ENCODE measurements around the gene TNFAIP2. TPM values are rescaled to one million over a fixed set of nuclear protein-coding genes. Genes with fewer than 3 reads are reported as not detected.
"Not testable (repeated sequence)": the region's sequence is repeated elsewhere in the genome, so short reads cannot be mapped to it uniquely, and the experiment has no call there.

Gene TNFAIP2
- polyA plus RNA-seq, 3 donors: 24.6 to 405 (median 266) TPM

DNA sequence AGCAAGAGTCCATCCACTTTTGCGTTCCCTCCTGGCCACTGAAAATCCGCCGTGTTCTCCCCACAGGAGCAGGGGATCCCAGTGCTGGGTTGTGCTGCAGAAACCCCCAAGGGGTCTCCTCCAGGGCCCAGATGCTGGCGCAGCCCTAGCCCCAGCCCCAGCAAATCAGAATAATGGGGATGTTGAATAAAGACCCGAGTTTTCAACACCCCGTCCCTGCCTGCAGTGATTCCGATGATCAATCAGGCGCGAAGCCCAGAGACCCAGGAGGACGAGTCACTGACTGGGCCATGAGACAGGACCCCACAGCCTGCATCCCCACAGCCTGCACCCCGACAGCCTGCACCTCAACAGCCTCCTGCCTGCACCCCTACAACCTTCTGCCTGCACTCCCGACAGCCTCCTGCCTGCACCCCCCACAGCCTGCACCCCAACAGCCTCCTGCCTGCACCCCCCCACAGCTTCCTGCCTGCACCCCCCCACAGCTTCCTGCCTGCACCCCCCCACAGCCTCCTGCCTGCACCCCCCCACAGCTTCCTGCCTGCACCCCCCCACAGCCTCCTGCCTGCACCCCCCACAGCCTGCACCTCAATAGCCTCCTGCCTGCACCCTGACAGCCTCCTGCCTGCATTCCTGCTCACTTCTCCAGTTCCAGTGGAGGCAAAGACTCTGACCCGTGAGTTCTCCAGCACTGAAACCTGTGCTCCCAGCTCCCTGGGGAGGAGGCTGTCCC lies 37.2 kb downstream of the TNFAIP2 start:
- H3K27ac ChIP-seq (ENCODE audit: low read depth, low read length): no peak overlapping the region
- 88 to 93% (median 90%) methylated on average over 13 of the region's 13 CpGs for WGBS, 3 donors

DNA sequence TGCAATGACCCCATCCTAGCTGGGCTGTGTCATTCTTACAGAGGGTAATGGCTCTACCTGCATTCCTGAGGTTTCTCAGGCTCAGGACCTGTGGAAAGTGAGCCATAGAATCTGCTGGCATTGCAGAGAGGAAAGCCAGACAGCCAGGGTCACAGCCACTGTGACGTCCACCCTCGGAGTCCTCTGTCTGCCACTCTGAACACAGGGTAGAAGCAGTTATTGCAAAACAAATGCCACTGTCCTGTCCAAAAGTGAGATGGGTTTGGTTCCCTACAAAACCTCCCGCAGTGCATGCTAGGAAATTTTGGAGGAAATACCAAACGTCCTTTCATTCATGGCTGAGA lies 37.8 kb downstream of the TNFAIP2 start:
- WGBS, 3 donors: 48 to 74% (median 50%) methylated on average over 4 of the region's 4 CpGs
- no peak overlapping the region for H3K27ac ChIP-seq (ENCODE audit: low read depth, low read length)

DNA sequence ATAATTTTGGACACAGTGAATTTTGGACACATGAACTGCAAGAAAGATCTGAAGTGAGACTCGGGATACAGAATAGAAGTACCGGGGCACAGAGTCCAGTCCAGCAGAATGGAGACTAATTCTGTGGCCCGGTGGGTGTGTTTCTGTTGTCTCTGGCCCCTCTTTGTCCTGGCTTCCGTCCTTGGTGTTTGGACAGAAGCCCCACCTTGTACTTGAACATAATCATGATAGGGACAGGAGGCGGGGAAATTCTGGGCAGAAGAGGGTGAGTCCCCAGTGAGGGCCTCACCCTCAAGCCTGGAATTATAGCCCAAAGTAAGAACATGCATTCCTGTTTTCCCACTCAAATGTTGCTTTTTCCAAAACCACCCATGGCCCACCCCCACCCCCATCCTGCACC lies 39.9 kb downstream of the TNFAIP2 start:
- 74 to 85% (median 84%) methylated on average over 5 of the region's 5 CpGs for WGBS, 3 donors

DNA sequence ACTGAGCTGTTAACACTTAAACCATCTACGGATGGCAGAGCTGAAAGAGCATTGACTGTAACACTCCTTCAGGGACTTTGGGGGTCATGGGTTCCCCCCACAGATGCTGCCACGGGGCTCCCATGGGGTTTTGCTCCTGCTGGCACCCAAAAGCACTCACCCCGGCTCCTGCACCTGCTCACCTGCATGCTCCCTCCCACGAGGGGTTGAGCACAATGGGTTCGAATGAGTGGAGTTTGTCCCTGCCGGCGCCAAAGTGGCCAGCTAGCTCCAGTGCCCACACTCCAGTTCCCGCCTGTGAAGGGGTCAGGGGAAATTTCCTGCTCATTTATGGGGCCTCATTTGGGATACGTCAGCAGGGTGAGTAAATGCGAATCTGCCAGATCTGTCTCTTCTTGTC lies 40.7 kb downstream of the TNFAIP2 start:
- 65 to 79% (median 69%) methylated on average over 10 of the region's 10 CpGs for WGBS, 3 donors
- no peak overlapping the region for H3K27ac ChIP-seq (ENCODE audit: low read depth, low read length)

More for the DNA sequence above, 39.9 kb downstream of the TNFAIP2 start:
- H3K27ac ChIP-seq (ENCODE audit: low read depth, low read length): no peak overlapping the region

DNA sequence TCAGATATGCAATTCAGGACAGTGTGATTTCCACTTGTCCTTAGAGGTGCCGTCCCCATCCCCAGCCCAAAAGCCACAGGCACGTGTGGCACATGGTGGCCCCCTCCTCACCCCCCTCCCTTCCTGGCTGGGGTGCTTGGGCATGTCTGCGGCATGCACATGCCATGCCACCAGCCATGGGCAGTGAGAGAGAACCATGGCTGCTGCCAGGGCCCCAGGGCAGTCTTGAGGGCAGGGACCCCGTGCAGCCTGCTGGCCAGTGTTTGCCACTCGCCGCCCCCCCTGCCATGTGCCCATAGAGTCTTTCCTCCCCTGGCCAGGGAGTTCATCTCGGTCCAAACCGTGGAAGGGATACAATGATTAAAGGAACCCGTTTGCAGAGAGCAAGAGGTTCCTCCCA lies 41.5 kb downstream of the TNFAIP2 start:
- H3K27ac ChIP-seq (ENCODE audit: low read depth, low read length): no peak overlapping the region
- 62 to 67% (median 64%) methylated on average over 9 of the region's 9 CpGs for WGBS, 3 donors

DNA sequence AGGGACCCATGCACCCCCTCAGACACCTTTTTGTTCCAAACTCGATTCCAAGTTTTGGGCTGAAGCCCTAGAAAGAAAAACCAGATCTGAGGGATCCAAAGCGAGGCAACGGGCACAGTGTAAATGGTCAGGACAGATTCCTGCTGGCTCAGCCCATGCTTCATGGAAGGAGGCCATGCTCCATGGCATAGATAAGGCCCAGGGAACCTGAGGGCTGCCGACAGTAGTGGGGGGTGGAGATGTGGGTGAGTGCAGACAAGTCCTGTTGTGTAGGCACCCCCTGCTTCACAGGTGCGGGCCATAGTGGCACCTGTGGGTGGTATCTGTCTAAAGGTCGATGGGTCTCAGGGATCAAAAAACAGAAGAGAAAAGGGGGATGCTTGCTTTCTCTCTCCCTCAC lies 42.1 kb downstream of the TNFAIP2 start:
- 83 to 89% (median 84%) methylated on average over 6 of the region's 6 CpGs for WGBS, 3 donors
- H3K27ac ChIP-seq (ENCODE audit: low read depth, low read length): no peak overlapping the region

DNA sequence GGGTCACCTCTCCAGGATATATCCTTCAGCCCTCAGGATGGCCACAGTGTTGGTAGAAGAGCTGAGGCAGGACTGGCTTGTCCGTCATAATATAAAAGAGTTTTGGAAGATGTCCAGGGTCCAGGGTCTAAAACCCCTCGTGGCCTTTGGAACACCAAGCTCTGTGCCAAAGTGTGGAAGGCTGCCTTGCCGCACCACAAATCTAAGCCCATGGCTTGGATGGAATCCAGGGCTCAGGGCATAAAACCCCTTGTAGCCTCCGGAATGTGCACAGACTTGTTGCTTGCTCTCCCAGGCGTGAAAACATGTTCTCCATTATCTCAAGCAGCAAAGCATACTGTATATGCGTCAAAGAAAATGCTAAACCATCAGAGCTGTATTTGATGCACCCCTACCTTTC lies 46.7 kb downstream of the TNFAIP2 start:
- 90 to 96% (median 94%) methylated on average over 6 of the region's 6 CpGs for WGBS, 3 donors

DNA sequence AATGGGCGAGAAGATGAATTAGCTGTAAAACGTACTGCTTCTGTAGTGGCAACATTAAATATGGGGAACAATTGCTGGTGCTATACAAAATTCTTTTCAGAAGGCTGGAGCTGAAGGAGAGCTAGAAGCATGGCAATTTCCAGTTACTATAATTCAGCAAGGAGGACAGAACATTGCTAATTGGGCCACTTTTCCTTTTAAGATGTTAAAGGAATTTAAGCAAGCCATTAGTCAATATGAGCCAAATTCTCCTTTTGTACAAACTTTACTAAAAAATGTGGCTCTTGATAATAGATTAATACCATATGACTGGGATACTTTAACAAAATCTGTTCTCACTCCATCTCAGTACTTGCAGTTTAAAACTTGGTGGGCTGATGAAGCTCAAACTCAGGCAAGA lies 47.9 kb downstream of the TNFAIP2 start:
- WGBS, 3 donors: 66 to 84% (median 67%) methylated on average over 2 of the region's 2 CpGs
- H3K27ac ChIP-seq (ENCODE audit: low read depth, low read length): not testable (repeated sequence)

More for the DNA sequence above, 46.7 kb downstream of the TNFAIP2 start:
- H3K27ac ChIP-seq (ENCODE audit: low read depth, low read length): no peak overlapping the region

DNA sequence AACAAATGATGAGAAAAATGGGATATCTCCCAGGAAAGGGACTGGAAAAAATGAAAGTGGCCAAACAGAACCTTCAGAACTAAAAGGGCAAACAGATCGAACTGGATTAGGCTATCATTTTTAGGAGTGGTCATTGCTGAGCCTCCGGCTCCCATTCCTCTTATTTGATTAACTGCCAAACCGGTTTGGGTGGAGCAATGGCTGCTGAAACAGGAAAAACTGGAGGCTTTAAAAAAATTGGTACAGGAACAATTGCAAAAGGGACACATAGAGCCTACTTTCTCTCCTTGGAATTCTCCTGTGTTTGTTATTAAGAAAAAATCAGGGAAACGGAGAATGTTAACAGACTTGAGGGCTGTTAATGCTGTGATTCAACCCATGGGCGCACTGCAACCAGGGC lies 49.7 kb downstream of the TNFAIP2 start:
- 71 to 75% (median 73%) methylated on average over 5 of the region's 5 CpGs for WGBS, 3 donors
- no peak overlapping the region for H3K27ac ChIP-seq (ENCODE audit: low read depth, low read length)

DNA sequence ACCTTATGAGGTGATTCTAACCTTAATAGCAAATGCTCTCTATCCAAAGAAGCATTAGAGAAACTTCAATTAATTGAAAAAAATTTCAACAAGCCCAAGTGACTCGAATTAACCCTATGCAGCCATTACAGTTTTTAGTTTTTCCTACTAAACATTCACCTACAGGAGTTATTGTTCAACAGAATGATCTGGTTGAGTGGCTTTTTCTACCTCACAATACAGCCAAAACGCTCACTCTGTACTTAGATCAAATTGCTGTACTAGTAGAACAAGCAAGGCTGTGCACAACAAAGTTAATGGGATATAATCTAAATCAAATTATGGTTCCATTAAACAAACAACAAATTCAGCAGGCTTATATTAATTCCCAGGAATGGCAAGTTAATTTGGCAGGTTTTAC lies 50.6 kb downstream of the TNFAIP2 start:
- WGBS, 3 donors: 48 to 51% (median 50%) methylated on average over 2 of the region's 2 CpGs

DNA sequence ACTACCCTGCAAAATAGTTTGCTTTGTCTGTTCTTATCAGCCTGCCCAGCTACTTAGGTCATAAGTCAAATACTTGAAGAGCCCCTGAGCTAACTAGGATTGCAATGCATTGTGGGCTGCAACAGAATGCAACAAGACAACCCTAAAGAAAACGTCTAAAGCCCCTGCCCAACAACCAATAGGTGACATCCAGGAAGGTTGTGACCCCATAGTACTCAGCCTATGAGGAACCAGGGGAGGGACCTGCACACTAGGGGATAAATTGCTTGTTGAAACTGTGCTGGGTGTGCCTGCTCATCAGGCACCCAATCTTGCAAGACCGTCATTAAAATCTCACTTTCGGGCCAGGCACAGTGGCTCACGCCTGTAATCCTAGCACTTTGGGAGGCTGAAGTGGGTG lies 52.9 kb downstream of the TNFAIP2 start:
- WGBS, 3 donors: 70 to 77% (median 76%) methylated on average over 4 of the region's 4 CpGs
- H3K27ac ChIP-seq (ENCODE audit: low read depth, low read length): not testable (repeated sequence)

More for the DNA sequence above, 50.6 kb downstream of the TNFAIP2 start:
- not testable (repeated sequence) for H3K27ac ChIP-seq (ENCODE audit: low read depth, low read length)

DNA sequence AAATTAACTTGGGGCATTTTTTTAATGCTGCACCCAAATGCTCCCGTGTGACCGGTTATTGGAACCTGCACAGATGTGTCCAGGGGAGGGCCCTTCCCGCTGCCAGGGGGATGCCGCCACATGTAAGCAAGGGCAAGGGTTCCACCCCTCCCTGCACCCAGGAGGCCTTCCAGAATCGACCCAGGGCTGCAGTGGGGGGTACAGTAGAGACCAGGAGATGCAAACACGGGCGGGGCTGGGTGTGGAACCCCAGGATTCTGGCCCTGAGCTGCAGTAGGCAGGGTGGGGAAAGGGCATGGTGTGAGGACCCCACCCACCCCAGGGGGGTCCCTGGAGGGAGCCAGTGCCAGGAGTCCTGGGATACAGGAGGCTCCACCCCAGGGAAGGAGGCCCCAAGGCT lies 54.1 kb downstream of the TNFAIP2 start:
- 67 to 92% (median 80%) methylated on average over 5 to 7 of the region's 7 CpGs for WGBS, 3 donors
- no peak overlapping the region for H3K27ac ChIP-seq (ENCODE audit: low read depth, low read length)

DNA sequence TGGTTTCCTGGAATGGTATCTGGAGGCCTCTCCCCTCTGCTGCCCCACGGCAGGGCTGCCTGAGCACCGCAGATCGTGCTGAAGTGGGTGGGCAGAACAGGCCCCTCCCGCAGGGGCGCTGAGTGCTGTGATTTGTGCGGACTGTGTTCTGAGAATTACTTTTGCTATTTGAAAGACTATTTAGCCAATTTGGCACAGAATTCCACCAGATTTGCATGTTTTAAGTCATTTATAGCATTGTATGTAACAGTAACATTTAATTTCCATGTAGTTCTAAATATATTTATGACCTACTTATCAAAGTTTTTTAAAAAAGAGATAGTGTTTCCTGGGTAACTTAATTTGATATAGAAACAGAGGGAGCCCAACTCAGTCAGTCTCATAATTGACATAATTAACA lies 55.3 kb downstream of the TNFAIP2 start:
- 75 to 86% (median 78%) methylated on average over 6 of the region's 6 CpGs for WGBS, 3 donors

DNA sequence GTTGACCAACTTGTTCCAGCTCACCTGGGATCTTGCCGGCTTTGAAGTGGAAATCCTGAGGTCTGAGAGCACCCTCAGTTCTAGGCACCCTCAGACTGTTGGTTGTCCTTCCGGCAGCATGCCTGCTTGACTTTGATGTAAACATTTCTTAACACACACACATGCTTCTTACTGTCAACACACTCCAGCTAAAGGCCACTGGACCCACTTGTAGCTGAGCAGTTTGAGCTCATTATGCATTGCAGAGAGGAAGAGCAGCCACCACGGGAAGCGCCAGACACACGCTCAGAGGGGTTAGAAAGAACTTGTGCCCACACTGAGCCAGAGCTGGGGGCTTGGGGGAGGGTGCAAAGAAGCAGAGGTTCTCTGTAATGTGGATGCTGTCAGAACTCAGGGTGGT lies 55.8 kb downstream of the TNFAIP2 start:
- 72 to 75% (median 74%) methylated on average over 5 of the region's 5 CpGs for WGBS, 3 donors
- no peak overlapping the region for H3K27ac ChIP-seq (ENCODE audit: low read depth, low read length)

More for the DNA sequence above, 55.3 kb downstream of the TNFAIP2 start:
- H3K27ac ChIP-seq (ENCODE audit: low read depth, low read length): no peak overlapping the region

DNA sequence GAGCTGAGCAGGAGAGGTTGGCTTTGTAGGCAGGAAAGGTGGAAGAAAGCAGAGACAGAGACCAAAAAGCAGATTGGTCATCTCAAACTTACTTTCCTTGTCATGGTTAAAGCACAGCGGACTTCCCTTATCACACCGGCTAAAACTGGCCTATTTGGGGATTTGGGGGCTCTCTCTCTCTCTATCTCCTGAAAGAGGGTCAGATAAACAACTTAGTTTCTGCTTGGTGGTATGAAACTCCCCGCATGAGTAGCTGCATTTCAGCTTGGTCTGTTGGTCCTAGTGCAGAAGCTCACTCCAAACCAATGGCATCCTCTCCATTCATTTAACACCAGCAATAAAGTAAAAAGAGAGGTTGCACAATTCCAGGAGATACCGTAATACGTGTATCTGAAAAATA lies 57.1 kb downstream of the TNFAIP2 start:
- H3K27ac ChIP-seq (ENCODE audit: low read depth, low read length): no peak overlapping the region
- 89 to 95% (median 91%) methylated on average over 5 of the region's 5 CpGs for WGBS, 3 donors

DNA sequence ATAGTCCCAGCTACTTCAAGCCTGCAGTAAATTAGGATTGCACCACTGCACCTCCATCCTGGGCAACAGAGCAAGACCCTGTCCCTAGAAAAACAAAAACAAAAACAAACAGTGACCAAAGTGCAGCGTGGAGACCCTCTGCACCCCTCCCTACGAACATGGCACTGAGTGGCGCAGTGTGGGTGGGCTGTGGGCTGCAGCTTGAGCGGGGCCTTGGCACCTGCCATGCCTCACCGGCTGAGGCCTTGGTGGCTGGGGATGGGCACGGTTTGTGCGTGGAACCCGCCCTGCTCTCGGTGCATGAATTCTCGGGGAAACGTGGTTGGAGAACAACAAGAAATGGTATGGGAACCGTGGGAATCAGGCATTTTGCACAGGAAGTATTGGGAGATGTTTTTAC lies 60.8 kb downstream of the TNFAIP2 start:
- WGBS, 3 donors: 84 to 89% (median 89%) methylated on average over 12 of the region's 12 CpGs
- no peak overlapping the region for H3K27ac ChIP-seq (ENCODE audit: low read depth, low read length)

DNA sequence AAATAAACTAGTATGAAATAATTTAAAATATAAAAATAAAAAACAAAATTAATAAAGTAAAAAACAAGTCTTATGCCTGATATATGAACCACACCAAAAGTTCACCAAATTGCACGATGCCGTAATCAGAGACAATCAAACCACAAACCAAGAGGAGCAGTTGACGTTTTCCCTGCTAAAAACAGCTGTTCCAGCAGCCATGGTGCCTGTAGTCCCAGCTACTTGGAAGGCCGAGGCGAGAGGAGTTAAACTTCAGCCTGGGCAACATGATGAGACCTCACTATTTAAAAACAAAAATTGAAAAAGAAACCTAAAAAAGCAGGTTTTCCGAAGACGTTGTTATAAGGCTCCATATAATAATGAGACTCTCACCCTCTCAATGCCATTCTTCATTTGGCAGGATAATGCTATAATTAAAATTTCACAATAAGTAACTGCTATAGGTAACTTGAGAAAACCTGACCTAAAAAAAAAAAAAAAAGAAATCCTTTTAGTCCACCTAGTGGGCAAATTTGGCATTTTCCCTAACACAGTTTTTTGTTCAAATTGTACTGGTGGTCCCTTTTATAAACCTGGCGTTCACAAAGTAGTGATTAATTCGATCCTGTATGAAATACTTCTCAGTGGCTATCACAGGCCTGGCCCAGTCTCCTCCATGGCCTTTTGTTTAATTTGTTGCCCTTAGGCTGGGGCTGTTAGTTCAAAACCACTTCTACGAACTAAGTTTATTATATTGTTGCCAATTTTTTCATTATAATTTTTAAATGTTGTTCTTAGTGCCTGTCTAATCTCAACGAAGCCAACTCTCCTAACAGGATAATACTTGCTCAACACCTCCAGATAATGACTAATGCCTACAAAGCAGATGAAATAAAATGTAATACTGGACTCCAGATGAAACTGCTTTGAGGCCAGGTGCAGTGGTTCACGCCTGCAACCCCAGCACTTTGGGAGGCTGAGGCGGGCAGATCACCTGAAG lies 62.1 kb downstream of the TNFAIP2 start:
- H3K27ac ChIP-seq (ENCODE audit: low read depth, low read length): no peak overlapping the region
- 50 to 59% (median 51%) methylated on average over 13 of the region's 13 CpGs for WGBS, 3 donors

DNA sequence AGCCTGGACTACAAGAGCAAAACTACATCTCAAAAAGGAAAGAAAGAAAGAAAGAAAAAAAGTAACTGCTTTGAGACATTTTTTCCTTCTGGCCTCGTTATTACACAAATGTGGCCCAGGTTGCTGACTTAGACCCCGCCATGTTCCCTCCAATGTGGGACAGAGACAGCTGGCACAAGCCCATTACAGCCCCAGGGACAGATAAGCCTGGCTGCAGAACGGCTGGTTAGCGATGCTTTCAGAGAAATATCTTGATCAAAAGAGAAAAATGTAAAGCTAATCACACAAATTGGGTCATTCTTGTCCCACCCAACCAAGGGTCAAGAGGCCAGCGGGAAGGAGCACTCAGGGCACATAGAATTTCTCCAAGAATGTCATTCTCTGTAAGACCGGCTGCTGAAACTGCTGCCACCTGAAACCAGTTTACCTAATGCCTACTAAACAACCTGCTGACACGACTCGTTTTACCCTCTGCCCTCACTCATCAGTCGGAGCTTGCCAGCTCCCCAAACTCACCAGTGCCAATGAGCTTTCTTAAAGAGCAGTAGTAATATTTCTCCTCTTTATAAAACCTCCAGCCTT lies 63.1 kb downstream of the TNFAIP2 start:
- 48 to 78% (median 78%) methylated on average over 9 of the region's 9 CpGs for WGBS, 3 donors
- H3K27ac ChIP-seq (ENCODE audit: low read depth, low read length): no peak overlapping the region

Data from adipose tissue (tissue), 3 donors.